Fibroblast of villous mesenchyme (primary cell): Measurements from ENCODE around the gene SPAG9. TPM values are rescaled to one million over a fixed set of nuclear protein-coding genes. Genes with fewer than 3 reads are reported as not detected.

Source experiments
- DNase-seq: peaks from one replicate; pipeline ENCODE4 v3.0.0-alpha.2; 2010; ENCODE audit warnings: low read depth
- H3K4me3 ChIP-seq: 2 replicates; pipeline ENCODE4 v1.5.1; 2011; ENCODE audit warnings: low read depth, mild to moderate bottlenecking, low read length
- total RNA-seq: library from RNA; depleted of rRNA; stranded (reverse); fragments of >200 nt; gene quantifications from 2 replicates; pipeline ENCODE4 v1.2.3, GENCODE V29; 2012
- TF ChIP-seq, protein P1 (sequence below): IDR thresholded peaks from 2 replicates; pipeline ENCODE4 v1.5.1; 2012; ENCODE audit warnings: low read depth, mild to moderate bottlenecking, low read length; ENCODE audit not compliant: insufficient read depth

SPAG9 gene
- total RNA-seq, 1 donor, result 94.6 TPM

DNA sequence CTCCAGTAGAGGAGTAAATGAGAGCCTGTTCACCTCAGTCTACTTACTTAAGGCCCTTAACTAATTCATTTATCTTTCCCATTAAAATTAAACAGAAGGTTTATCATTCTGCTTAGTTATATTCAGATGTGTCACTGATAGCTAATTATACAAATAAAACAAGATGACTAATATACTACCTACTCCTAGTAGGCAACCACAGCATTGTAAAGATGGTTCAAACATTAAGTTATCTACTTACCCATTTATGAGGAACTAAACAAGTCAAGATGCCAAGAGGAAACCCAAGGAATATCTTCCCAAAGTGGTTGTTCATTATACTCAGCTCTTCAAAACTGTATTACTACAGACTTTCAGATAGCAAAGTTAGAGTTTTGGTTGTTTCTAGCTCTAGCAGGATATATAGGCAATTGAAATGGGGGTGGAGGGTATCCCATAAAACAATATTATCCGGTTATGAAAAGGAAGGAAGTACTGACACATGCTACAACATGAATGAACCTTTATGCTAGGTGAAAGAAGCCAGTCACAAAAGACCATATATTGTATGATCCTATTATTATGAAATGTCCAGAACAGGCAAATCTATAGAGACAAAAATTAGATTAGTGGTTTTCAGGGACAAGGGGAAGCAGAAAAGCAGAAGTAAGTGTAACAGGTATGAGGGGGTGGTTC, 56.5 kb downstream of the SPAG9 start:
- TF ChIP-seq, protein P1, sequence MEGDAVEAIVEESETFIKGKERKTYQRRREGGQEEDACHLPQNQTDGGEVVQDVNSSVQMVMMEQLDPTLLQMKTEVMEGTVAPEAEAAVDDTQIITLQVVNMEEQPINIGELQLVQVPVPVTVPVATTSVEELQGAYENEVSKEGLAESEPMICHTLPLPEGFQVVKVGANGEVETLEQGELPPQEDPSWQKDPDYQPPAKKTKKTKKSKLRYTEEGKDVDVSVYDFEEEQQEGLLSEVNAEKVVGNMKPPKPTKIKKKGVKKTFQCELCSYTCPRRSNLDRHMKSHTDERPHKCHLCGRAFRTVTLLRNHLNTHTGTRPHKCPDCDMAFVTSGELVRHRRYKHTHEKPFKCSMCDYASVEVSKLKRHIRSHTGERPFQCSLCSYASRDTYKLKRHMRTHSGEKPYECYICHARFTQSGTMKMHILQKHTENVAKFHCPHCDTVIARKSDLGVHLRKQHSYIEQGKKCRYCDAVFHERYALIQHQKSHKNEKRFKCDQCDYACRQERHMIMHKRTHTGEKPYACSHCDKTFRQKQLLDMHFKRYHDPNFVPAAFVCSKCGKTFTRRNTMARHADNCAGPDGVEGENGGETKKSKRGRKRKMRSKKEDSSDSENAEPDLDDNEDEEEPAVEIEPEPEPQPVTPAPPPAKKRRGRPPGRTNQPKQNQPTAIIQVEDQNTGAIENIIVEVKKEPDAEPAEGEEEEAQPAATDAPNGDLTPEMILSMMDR, result no peak
- H3K4me3 ChIP-seq, result no peak overlapping the region
- no peak for DNase-seq

DNA sequence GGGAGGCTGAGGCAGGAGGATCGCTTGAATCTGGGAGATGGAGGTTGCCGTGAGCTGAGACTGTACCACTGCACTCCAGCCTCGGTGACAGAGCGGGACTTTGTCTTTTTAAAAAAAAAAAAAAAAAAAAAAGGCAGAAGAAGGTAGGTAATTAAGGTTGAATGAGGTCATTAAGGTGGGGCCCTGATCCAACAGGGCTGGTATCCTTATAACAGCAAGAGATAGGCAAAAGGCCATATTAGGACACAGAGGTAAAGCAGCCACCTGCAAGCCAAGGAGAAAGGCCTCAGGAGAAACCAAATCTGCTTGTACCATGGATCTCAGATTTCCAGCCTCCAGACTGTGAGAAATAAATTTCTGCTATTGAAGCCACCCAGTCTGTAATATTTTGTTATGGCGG, 60.3 kb downstream of the SPAG9 start:
- TF ChIP-seq, protein P1, result no peak
- DNase-seq, result no peak
- no peak overlapping the region for H3K4me3 ChIP-seq

DNA sequence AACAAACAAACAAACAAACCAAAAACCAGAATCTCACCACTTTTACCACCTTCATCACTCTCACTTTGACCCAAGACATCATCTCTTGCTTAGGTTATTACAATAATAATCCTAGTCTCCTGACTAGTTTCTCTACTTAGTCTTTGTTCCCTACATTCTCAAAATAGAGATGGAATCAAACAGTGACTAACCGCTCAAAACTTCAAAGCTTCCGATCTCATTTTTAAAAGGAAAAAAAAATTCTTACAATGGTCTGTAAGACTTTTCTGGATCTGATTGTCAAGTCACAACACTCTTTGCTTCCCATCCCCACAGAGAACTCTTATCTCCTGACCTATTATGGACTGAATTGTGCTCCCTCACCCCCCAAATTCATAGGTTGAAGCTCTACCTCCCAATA, 60.9 kb downstream of the SPAG9 start:
- TF ChIP-seq, protein P1, result no peak
- no peak overlapping the region for H3K4me3 ChIP-seq
- DNase-seq, result no peak

DNA sequence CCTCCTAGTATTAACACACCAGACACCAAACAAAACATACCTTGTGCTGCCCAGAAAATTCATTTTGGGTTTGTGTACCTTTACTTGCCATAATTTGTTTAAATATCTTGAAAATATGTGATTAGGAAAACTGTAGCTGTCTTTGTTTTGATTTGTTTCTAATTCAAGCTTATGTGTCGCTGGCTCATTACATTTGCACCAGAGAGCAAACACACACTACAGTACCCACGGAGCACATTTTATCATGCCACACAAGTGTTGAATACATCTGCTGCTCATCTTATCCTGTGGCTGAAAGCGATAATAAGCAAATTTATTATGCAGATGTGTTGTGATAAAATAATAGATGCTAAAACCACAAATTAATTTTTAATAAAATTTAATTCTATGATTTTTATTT, 63.1 kb downstream of the SPAG9 start:
- TF ChIP-seq, protein P1, result no peak
- no peak for DNase-seq
- H3K4me3 ChIP-seq, result no peak overlapping the region

DNA sequence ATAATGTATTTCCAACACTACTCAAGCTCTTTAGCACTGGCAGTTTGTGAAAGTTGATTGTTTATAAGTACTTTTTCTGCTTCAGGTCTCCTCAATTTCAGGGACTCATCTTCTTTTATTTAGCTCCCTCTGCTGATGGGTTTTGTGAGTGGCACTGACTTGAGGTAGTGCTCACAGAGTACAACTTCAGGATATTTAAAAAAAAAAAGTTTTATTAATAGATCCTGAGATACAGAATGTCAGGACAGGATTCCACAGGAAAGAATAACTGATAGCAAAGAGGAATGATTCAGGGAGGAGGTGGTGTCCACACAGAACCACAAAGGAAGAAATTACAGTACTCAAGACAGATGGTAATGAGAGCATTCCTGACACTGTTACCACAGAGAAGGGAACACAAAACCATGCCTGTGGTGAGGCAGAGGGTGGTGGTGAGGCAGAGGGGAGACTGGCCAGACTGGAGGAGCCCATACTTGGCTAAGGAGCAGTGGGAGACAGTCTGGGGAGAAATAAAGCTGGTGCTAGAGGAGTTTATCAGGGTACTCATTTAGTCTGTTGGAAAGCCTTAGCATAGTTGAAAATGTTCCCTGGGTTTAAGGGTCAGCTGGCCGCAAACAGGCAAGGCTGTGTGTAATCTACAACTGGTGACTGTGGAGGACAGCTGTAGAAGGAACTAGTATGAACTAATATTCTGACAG, 63.7 kb downstream of the SPAG9 start:
- TF ChIP-seq, protein P1, result peak; percentile 69
- DNase-seq, result peak; percentile 85
- H3K4me3 ChIP-seq, result no peak overlapping the region

DNA sequence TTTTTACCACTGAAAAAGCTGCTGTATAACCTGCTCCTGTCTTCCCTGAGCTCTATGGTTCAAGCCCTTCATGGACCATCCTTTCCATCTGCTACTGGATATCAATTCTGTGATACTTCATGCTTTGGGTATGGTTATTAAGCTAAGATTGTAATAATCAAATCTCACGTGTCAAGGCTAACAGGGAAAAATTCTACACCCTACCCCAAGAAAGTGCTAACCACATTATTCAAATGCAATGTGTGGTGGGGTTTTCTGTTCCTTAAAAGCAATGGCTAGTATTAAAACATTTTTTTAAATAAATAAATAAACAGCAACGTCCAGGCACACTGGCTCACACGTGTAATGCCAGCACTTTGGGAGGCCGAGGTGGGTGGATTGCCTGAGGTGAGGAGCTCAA, 65.9 kb downstream of the SPAG9 start:
- no peak overlapping the region for H3K4me3 ChIP-seq
- no peak for DNase-seq
- TF ChIP-seq, protein P1, result no peak
